Islet of Langerhans (tissue), 1 donor: ENCODE data around the gene JARID2.

Experiments used
- FAIRE-seq: peaks from one replicate; lab custom pipeline; 2011; peaks lifted over from hg19 to GRCh38; lab: Jason Lieb, UNC

JARID2 gene

DNA sequence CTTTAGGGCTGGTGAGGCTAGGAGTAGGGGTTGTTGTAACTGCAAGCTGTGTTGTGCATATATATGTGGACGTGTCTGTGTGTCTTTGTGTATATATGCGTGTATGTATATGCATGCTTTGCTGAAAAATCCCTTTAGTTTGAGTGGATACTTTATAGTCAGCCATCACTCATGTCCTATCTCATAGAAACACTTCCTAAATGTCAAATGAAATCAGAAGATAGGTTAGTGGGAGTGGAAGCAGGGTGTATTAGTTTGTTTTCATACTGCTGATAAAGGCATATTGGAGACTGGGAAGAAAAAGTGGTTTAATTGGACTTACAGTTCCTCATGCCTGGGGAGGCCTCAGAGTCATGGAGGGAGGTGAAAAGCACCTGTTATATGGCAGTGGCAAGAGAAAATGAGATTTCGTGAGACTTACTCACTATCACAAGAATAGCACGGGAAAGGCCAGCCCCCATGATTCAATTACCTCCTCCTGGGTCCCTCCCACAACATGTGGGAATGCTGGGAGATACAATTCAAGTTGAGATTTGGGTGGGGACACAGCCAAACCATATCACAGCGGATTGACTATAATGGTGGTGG lies 131.1 kb downstream of the JARID2 start:
- FAIRE-seq = no peak

DNA sequence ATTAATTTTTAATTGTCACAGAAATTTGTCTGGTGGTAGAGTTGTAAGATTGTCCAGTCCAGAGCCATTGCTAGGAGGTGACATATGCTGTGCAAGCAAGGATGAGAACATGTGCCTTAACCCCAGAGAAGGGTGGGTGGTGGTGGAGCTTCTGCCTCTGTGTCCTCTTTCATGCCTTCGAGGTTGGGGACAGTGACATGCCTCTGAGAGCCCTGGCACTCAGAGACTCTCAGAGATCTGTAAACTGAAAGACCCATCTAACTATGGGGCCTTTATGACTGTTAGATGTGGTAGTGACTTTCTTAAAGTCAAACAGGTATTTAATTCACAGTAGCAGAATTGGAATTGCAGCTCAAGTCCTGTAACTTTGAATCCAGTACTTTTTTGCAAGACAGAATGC lies 132.4 kb downstream of the JARID2 start:
- FAIRE-seq = no peak

- no peak for FAIRE-seq
These were observed 133.0 kb downstream of the JARID2 start for GRCh38 chr6:15378866-15379265.

DNA sequence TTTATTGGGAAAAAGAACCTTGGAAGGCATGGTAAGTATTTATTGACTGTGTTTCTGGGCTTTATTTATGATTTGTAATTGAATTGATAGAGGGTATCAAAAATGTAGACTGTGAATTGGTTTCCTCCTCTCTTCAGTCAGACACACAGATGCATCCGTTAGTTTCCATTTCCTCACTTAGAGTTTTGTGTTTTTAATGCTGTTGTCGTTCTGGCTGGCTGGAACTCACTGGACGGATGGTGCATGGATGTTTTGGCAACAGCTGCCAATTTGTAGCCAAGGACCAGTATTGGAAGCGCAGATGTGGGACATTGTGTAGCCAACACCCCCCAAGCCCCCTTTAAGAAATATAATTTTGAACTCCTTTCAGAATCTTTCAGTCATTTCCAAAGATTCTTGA lies 134.5 kb downstream of the JARID2 start:
- no peak for FAIRE-seq

- no peak for FAIRE-seq
These were observed 136.2 kb downstream of the JARID2 start for GRCh38 chr6:15382089-15382488.

- no peak for FAIRE-seq
These were observed 136.8 kb downstream of the JARID2 start for GRCh38 chr6:15382712-15383111.

DNA sequence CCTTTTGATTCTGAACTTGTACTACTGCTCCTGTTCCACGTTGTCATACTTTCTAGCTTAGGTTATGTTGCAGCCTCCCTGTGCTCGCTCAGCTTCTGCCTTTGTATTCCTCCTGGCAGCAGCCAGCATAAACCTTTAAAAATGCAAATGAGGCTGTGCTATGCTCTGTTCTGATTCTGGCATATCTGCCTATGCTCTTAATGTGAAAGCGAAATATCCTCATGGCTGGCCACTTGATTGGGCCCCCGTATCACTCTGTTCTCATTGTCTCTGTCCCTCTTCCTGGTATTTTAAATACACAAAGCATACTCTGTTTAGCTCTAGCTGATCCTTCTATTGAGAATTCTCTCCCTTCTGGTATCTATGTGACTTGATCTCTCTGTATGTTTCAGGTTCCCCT lies 139.0 kb downstream of the JARID2 start:
- no peak for FAIRE-seq

DNA sequence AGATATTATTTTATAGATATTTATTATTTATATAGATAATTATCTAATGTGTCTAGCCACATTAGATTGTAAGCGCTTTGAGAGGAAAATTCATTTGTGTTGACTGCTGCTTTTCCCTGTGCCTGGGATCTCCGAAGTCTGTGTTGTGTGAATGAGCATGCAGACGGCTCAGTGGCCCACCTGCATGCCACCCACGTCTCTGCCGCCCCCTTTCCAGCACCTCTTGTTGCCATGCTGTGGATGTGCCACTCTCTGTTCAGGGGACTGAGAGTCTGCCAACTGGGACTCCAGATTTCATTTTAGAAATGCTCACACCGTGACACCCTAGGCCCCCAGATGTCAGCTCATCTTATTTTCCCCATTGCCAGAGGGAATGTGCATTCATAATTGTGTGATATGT lies 139.7 kb downstream of the JARID2 start:
- FAIRE-seq = no peak

GRCh38 chr6:15386110-15386755 lies 140.4 kb downstream of the JARID2 start:
- FAIRE-seq = no peak

DNA sequence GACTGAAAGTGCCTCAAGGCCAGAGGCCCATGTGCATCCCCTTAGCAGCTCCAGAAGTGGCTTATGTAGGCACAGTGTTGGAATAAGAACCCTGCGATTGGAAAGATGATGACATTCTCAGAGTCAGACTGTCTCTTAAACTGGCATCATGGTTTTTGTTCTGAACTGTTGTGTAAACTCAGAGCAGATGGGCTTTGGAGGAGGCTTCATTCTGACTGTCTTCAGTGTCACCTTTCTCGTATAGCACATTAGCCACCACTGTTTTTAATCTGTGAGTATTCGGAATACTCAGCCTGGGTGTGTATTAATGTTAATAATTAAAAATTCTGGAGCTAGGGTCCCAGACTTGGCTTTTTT lies 140.9 kb downstream of the JARID2 start:
- no peak for FAIRE-seq

DNA sequence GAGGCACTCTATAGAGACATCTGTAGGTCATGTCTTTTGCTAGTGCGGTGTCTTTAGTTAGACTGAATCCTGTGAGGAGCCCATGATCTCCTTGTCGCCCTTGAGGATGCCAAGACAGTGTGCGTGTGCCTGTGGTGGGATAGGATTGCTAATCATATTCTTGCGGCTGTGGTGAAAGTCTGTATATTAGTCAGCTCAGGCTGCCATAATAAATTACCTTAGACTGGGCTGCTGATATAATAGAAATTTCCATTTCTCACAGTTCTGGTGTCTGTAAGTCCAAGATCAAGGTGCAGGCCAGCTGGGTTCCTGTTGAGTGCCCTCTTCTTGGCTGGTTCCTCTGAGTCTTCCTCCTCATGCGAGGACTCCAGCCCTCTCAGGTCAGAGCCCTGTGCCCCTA lies 141.2 kb downstream of the JARID2 start:
- no peak for FAIRE-seq

DNA sequence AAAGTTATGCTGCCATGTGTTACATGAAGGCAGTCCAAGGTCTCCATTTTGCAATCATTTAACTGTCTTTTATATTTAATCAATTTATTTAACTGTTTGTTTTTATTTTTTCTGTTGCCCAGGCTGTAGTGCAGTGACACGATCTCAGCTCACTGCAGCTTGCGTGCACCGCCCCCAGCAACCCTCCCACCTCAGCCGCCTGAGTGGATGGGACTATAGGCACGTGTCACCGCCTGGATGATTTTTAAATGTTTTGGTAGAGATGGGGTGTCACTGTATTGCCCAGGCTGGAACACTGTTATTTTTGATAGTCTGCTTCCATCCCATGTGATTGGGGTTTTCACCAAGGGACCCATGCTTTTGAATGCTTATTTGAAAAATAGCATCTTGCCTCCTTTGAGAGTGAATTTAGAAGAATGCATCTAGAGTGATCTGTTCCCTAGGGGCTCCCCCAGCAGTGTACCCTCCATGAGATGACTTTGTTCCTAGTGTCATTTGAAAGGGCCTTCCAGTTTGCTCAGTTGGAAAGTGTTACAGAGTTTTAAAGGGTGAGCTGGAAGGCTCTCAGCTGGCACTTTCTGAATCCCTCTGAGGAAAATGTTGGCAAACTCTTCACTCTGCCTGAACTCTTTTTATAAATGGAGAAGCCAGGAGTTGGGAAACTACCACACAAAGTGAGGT lies 143.4 kb downstream of the JARID2 start:
- no peak for FAIRE-seq

GRCh38 chr6:15389765-15390723 lies 144.2 kb downstream of the JARID2 start:
- no peak for FAIRE-seq

GRCh38 chr6:15391500-15391899 lies 145.6 kb downstream of the JARID2 start:
- no peak for FAIRE-seq

- no peak for FAIRE-seq
These were observed 146.3 kb downstream of the JARID2 start for GRCh38 chr6:15392182-15392581.

DNA sequence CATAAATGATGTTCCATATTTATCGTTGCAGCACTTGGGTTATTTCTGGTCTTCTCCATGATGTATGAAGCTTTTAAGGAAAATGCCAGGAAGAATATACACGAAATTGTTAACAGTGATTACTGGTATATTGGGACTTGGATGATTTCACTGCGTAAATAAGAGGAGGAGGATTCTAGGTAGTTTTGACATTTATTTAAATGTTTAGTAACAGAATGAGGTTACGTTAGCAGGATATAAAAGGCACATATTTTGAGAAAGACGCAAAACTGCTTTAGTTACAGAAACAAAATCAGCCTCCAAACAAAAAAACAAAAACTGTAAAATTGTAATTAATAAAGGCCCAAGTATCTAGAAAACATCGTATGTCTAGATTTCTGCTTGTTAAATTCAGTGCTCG lies 147.7 kb downstream of the JARID2 start:
- FAIRE-seq = no peak

GRCh38 chr6:15395087-15395486 lies 149.2 kb downstream of the JARID2 start:
- no peak for FAIRE-seq

- FAIRE-seq = no peak
These were observed 150.9 kb downstream of the JARID2 start for GRCh38 chr6:15396808-15397207.

- no peak for FAIRE-seq
These were observed 152.9 kb downstream of the JARID2 start for GRCh38 chr6:15398633-15399275.

DNA sequence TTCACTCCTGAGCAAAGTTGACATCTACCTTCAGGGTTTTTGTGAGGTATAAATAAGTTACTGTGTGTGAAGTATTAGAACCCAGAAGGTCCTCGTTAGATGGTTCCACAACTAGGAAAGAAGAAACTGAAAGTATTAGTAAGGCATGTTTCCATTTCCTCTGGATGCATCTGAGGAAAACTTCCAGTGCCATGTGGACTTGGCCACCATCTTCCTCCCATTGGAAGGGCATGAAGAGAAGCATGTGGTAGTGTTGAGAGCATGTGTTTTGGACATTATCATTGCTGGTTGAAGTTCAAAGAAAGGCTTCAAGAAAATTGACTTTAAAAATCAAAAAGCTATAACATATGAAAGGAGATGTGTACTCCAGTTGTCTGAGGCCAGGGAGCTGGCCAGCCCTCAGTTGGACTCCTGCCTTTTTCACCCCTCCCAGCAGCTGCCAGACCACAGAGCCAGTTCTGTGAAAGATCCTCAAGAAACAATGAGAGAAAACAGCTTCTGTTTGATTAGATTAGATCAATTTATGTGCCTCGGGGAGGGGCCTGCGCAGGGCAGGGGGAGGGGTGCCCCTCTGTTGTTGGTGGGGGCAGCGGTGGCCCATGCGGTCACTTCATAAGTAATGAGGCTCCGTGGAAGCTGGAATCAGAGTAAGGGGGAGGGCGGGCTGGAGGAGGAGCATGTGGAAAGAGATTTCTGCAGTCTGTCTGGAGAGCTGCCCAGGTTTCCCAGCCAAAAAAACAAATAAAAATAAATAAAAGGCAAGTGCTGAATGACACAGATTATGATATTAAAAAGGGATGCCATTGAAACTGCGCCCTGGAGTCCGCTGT lies 154.0 kb downstream of the JARID2 start:
- no peak for FAIRE-seq

DNA sequence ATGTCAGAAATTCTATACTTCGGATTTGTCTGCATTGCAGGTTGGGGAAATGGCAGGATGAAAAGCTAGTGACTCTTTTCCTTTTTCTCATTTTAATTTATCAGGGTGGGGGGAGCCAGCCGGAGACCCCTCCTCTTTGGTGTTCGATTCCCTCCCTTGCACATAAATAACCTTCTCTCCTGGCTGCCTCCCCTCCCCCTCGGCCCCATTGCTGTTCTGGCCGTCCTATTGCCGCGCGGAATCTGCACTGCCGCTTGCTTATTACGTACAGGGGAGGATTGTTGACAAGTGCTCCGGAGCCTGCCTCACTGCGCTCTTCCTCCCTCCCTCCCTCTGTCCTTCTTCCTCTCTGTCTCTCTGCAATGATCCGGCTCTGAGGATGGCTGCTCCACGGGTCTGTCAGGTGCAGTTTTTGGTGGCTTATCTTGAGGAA lies 154.7 kb downstream of the JARID2 start:
- no peak for FAIRE-seq
